SU-DHL-6 (cell line): Measurements from ENCODE around the gene ATAD1.

ENCODE experiments used
- CTCF ChIP-seq: fragments of 200-600 bp; sonication (generic); IDR thresholded peaks from one replicate; pipeline ENCODE4 v1.5.1; 2017; ENCODE audit warnings: antibody characterized with exemption, mild to moderate bottlenecking, low read length, moderate library complexity; ENCODE audit not compliant: insufficient read depth, poor library complexity, severe bottlenecking
- EZH2phosphoT487 ChIP-seq: fragments of 200-600 bp; sonication (generic), shearing (Covaris generic); conservative IDR thresholded peaks from 2 replicates; pipeline ENCODE4 v1.6.1; 2018; ENCODE audit warnings: mild to moderate bottlenecking, antibody characterized with exemption, low read length, moderate library complexity, mixed read lengths

- TF ChIP-seq CTCF, result no peak
- no peak for TF ChIP-seq EZH2phosphoT487
Observed at GRCh38 chr10:87752566-87752965, 65.5 kb downstream of the ATAD1 start.
